AG04450 (cell line): ENCODE results near the gene ACKR3. TPM values are rescaled to one million over a fixed set of nuclear protein-coding genes. Genes with fewer than 3 reads are reported as not detected.

ENCODE experiments used
- CTCF ChIA-PET: fragments of 300-600, 350-600 bp; formaldehyde crosslinking; extraction: SDS; loops from one replicate; lab custom pipeline; 2022; ENCODE audit warnings: antibody characterized with exemption, inconsistent platforms; lab: Charles Lee
- POLR2A ChIA-PET: fragments of 350-600 bp; formaldehyde crosslinking; extraction: SDS; loops from one replicate; lab custom pipeline; 2021; ENCODE audit warnings: antibody characterized with exemption, inconsistent platforms; lab: Yijun Ruan, JAX
- DNase-seq: peaks from one replicate; pipeline ENCODE4 v3.0.0-alpha.2; 2011; ENCODE audit warnings: low read depth, low spot score
- H3K27ac ChIP-seq: one replicate; pipeline ENCODE4 v1.5.1; 2012; ENCODE audit warnings: low read depth, low read length, control low read depth
- H3K27me3 ChIP-seq: one replicate; pipeline ENCODE4 v1.6.0; 2012; ENCODE audit warnings: low read length; ENCODE audit not compliant: control insufficient read depth, insufficient read depth
- H3K4me3 ChIP-seq: 2 replicates; pipeline ENCODE4 v1.5.1; 2011; ENCODE audit warnings: mild to moderate bottlenecking, low read depth, low read length, control low read depth
- H3K9me3 ChIP-seq: 2 replicates; pipeline ENCODE4 v1.5.1; 2012; ENCODE audit warnings: low read length; ENCODE audit not compliant: control insufficient read depth, insufficient read depth
- polyA plus RNA-seq: library from polyadenylated mRNA; depleted of rRNA; stranded (reverse); fragments of >200 nt; gene quantifications from 2 replicates; pipeline ENCODE4 v1.2.3, GENCODE V29; 2011
- TF ChIP-seq, protein P1 (sequence below): IDR thresholded peaks from 2 replicates; pipeline ENCODE4 v1.5.1; 2011; ENCODE audit warnings: low read depth, low read length, control low read depth, inconsistent platforms

The ACKR3 gene
- polyA plus RNA-seq, 1 experiment, result 0.07 TPM

DNA sequence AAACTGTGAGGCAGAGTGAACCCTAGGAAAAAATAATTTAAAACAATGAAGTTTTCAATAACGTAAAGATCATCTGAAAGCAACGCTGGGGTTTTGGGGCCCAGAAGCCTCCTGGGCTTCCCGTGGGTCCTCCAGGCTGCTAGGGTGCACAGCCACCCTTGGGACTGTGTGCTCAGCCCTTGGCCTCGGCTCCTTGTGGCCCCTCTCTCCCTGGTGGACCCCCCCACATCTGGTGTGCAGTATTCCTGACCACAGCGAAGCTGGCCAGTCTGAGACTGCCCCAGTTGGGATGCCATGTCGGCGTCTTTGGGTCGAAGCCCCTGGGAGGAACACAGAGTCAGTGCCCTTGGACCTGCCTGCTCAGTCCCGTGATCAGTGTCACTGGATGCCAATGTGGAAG is 53.0 kb downstream of the ACKR3 start:
- DNase-seq, result no peak
- TF ChIP-seq, protein P1, sequence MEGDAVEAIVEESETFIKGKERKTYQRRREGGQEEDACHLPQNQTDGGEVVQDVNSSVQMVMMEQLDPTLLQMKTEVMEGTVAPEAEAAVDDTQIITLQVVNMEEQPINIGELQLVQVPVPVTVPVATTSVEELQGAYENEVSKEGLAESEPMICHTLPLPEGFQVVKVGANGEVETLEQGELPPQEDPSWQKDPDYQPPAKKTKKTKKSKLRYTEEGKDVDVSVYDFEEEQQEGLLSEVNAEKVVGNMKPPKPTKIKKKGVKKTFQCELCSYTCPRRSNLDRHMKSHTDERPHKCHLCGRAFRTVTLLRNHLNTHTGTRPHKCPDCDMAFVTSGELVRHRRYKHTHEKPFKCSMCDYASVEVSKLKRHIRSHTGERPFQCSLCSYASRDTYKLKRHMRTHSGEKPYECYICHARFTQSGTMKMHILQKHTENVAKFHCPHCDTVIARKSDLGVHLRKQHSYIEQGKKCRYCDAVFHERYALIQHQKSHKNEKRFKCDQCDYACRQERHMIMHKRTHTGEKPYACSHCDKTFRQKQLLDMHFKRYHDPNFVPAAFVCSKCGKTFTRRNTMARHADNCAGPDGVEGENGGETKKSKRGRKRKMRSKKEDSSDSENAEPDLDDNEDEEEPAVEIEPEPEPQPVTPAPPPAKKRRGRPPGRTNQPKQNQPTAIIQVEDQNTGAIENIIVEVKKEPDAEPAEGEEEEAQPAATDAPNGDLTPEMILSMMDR, result no peak
- POLR2A ChIA-PET, result no interaction called here
- Histone ChIP-seq H3K9me3 (no peaks in the 10 kb centered on the region; the same call in 1 of the 2 replicates), H3K4me3 (no peak overlapping the region), H3K27me3 (no peaks in the 10 kb centered on the region), H3K27ac (no peak overlapping the region)
- CTCF ChIA-PET, result no interaction called here

DNA sequence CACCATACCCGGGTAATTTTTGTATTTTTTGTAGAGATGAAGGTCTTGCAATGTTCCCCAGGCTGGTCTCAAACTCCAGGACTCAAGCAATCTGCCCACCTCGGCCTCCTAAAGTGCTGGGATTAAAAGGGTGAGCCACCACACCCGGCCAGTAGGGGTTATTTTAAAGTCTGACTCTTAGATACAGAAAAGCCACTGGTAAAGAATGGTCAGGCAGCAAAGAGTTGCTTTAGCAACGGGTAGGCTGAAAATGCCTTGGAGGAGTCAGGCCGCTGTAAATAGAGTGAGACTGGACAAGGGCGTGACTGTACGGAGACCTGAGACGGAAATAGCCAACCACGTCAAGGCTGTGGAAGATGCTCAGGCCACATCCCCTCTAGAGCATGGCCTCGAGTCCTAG is 54.2 kb downstream of the ACKR3 start:
- POLR2A ChIA-PET, result no interaction called here
- no peak overlapping the region for H3K4me3 ChIP-seq
- TF ChIP-seq, protein P1, result no peak
- no peaks in the 10 kb centered on the region for H3K27me3 ChIP-seq
- DNase-seq, result no peak
- H3K9me3 ChIP-seq, result no peaks in the 10 kb centered on the region; the same call in 1 of the 2 replicates
- CTCF ChIA-PET, result no interaction called here
- no peak overlapping the region for H3K27ac ChIP-seq

DNA sequence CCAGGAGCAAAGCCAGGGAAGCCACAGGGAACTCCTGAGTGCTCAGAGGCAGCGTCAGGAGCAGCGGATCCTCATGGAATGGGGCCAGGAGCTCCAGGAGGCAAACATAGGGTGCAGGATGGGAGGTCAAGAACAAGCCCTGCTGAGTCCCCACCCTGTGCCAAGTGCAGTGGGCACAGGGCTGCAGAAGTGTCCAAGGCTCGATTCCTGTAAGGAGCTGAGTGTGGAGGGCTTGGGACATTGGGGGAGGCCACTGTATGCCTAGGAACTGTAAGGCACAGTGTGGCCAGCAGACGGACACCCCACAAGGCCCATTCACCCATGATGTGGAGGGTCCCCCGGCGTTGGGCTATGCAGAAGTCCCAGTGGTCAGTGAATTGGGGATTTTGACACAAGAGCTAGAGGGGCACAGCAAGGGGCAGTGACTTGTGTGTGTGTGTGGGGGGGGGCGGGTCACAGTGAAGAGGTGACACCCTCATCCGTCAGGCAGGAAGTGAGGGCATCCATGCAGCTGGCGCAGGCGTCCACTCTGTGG is 55.6 kb downstream of the ACKR3 start:
- TF ChIP-seq, protein P1, result no peak
- DNase-seq, result no peak
- ChIA-PET POLR2A (no interaction called here), CTCF (no interaction called here)
- Histone ChIP-seq H3K27me3 (no peaks in the 10 kb centered on the region), H3K4me3 (no peak overlapping the region), H3K27ac (no peak overlapping the region), H3K9me3 (no peaks in the 10 kb centered on the region; the same call in 1 of the 2 replicates)

DNA sequence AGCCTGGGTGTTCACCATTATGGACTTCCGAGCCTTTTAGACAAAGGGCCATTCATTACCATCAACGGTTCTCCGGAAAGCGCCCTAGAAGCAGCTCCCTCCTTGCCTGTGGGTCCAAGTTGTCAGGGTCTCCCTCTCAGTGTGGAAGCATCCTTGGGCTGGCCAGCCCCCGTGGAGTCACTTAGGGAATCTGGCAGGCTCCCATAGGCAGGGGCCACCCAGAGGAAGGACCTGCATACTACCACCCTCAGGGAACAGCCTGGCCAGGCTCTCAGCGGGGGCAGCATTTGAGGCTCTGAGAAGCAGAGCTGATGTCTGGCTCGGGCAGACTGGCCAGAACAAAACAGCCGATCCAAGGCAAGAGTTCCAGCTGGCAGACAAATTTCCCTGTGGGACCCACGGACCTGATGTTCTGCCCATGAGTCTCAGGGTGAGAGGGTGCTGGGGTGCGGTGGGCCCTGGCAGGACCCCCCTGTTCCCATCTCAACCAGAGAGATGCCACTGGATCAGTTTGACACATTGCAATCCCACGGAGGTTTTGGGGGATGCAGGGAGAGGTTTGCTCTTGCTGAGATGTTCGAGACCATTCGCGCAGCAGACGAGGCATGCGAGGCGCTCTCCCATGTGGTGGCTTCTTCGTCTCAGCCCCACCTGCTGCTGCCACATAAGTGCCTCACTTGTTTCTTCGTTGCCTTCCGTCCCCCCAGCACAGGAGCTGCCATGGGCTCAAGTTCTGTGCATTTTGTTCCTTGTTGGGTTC is 56.9 kb downstream of the ACKR3 start:
- ChIA-PET POLR2A (no interaction called here), CTCF (no interaction called here)
- no peak for DNase-seq
- Histone ChIP-seq H3K27me3 (no peaks in the 10 kb centered on the region), H3K4me3 (no peak overlapping the region), H3K27ac (no peak overlapping the region), H3K9me3 (no peaks in the 10 kb centered on the region; the same call in 1 of the 2 replicates)
- TF ChIP-seq, protein P1, result no peak

DNA sequence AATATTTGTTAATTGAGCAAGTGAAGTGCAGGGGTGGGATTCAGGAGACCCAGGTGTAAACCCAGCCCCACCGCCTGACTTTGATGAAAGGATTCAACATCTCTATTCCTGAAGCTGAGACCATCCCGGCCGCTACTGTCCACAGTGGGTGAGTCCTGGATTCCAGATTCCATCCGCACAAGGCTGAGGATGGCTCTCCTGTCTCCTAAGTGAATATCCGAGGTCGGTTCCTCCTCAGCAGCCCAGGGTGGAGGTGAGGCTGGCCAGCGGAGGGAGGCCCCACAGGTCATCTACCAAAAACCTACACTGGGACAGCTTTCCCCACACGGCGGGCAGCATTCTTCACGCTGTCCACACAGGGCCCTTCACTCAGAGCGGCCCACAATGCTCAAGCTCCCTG is 57.6 kb downstream of the ACKR3 start:
- Histone ChIP-seq H3K4me3 (no peak overlapping the region), H3K27me3 (no peaks in the 10 kb centered on the region), H3K27ac (no peak overlapping the region), H3K9me3 (no peaks in the 10 kb centered on the region; the same call in 1 of the 2 replicates)
- DNase-seq, result no peak
- TF ChIP-seq, protein P1, result no peak
- ChIA-PET CTCF (no interaction called here), POLR2A (no interaction called here)
